K562 (cell line): ENCODE measurements around the gene MAP3K20. TPM values are rescaled to one million over a fixed set of nuclear protein-coding genes. Genes with fewer than 3 reads are reported as not detected.

Experiments
- DDX20 ChIP-seq: fragments of 450-650 bp; IDR thresholded peaks from 2 replicates; pipeline ENCODE4 v1.6.1; 2016; ENCODE audit warnings: missing genetic modification characterization, low read depth, mild to moderate bottlenecking, missing compliant biosample characterization, moderate library complexity
- GABPB1 ChIP-seq: sonication (generic); formaldehyde crosslinking; IDR thresholded peaks from 2 replicates; pipeline ENCODE4 v1.8.0; 2022; ENCODE audit warnings: mild to moderate bottlenecking, missing genetic modification reagents
- GATAD2B ChIP-seq: fragments of 450-650 bp; IDR thresholded peaks from 2 replicates; pipeline ENCODE4 v1.6.1; 2017; ENCODE audit warnings: mild to moderate bottlenecking, borderline replicate concordance
- HDGF ChIP-seq: fragments of 450-650 bp; IDR thresholded peaks from 2 replicates; pipeline ENCODE4 v1.6.1; 2016
- ILF3 ChIP-seq: fragments of 450-650 bp; IDR thresholded peaks from 2 replicates; pipeline ENCODE4 v1.6.1; 2018; ENCODE audit warnings: antibody characterized with exemption, mild to moderate bottlenecking, moderate library complexity, borderline replicate concordance
- RBBP5 ChIP-seq: fragments of 200-600 bp; sonication (generic); IDR thresholded peaks from 2 replicates; pipeline ENCODE4 v1.6.1; 2012; ENCODE audit warnings: borderline replicate concordance, mild to moderate bottlenecking, low read length, control low read depth, inconsistent platforms; ENCODE audit not compliant: insufficient read depth, poor library complexity, severe bottlenecking
- RBM39 ChIP-seq: fragments of 200-400 bp; formaldehyde crosslinking; optimal IDR thresholded peaks from 2 replicates; pipeline ENCODE3; 2018; ENCODE audit warnings: low read depth, low read length
- TEAD2 ChIP-seq: fragments of 450-650 bp; IDR thresholded peaks from 2 replicates; pipeline ENCODE4 v1.6.1; 2016; ENCODE audit warnings: missing genetic modification characterization, control low read depth, missing compliant biosample characterization
- ZFPM2 ChIP-seq: fragments of 250-450 bp; sonication (Bioruptor Pico); IDR thresholded peaks from 2 replicates; pipeline ENCODE4 v1.5.1; 2022; ENCODE audit warnings: mild to moderate bottlenecking
- ZNF197 ChIP-seq: fragments of 200-800 bp; sonication (Bioruptor generic); IDR thresholded peaks from 2 replicates; pipeline ENCODE4 v1.6.1; 2016; ENCODE audit warnings: low read depth, missing genetic modification characterization, missing compliant biosample characterization
- ZNF507 ChIP-seq: conservative IDR thresholded peaks from 2 replicates; pipeline ENCODE4 v1.6.1; 2017; ENCODE audit warnings: missing genetic modification characterization, missing compliant biosample characterization
- polyA plus RNA-seq, 8 experiments: library from polyadenylated mRNA; depleted of rRNA in 4 of 8; stranded (reverse) in 5 of 8; unstranded in 3 of 8; fragments of >200 nt; fragmentation: Nextera tagmentation in 2 of 8; fragmentation: Illumina TruSeq in 1 of 8; extraction: Ambion mirVana in 2 of 8; extraction: Trizol in 1 of 8; gene quantifications; 2 replicates each; pipeline versions ENCODE4 v1.2.1 to v1.2.3, GENCODE V29; 2011 to 2014; ENCODE audit warnings: inconsistent platforms in 1 of 8, missing spikeins in 1 of 8
- total RNA-seq, 7 experiments: library from RNA; depleted of rRNA in 6 of 7; stranded (reverse); fragments of >200 nt in 6 of 7; fragmentation: Illumina TruSeq in 2 of 7; extraction: Trizol in 2 of 7; gene quantifications; 2 replicates each; pipeline versions ENCODE4 v1.2.1 to v1.2.3, GENCODE V29; 2011 to 2021; ENCODE audit warnings: low replicate concordance in 1 of 7
- TF ChIP-seq, protein P1 (sequence below): fragments of 250-450 bp; sonication (Bioruptor Pico); IDR thresholded peaks from 2 replicates; pipeline ENCODE4 v1.4.0; 2020
- TF ChIP-seq, protein P2 (sequence below): fragments of 450-650 bp; IDR thresholded peaks from 2 replicates; pipeline ENCODE4 v1.6.1; 2016; ENCODE audit warnings: mild to moderate bottlenecking
- TF ChIP-seq, protein P3 (sequence below): sonication (generic); formaldehyde crosslinking; IDR thresholded peaks from 2 replicates; pipeline ENCODE4 v1.8.1; 2023; ENCODE audit warnings: mild to moderate bottlenecking, missing genetic modification reagents, moderate library complexity
- TF ChIP-seq, protein P4 (sequence below): fragments of 450-650 bp; IDR thresholded peaks from 2 replicates; pipeline ENCODE4 v1.6.1; 2016; ENCODE audit warnings: antibody characterized with exemption

Gene MAP3K20
- total and polyA plus RNA-seq, 9 of the 15 experiments (the other 6 are each of a cell fraction or from before 2014, with no cell fraction given): 9.8 to 34.2 (median 27.3) TPM

DNA sequence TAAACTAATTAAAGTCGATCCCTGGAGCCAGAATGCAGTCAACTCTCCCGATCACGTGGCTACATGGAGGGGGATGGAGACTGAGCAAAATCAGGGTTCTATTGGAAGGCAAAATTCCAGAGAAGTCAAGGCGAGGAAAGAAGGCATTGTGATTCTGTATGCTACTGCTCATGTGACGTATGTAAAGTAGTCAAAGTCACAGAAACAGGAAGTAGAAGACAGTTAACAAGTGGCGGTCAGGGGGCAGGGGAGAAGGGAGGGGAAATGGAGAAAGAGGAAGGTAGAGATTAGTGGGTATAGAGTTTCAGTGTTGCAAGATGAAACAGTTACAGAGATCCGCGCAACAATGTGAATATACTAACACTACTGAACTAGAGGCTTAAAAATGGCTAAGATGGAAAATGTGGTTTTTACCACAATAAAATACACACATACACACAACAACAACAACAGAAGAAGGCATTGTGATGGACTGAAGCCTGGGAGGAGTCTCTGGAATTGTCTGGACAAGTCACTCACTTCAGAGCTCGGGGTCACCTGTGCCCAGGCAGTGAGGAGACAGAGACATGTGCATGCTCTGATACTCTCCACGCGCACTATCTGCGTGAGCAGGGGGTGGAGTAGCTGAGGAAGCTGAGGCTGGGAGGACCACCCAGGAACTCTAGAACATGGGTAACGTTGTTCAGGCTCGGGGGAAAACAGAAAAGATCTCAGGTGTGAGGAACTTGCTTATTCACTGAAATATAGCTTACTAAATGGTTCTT is 189.1 kb downstream of the MAP3K20 start (continued):
- TF ChIP-seq, protein P1, sequence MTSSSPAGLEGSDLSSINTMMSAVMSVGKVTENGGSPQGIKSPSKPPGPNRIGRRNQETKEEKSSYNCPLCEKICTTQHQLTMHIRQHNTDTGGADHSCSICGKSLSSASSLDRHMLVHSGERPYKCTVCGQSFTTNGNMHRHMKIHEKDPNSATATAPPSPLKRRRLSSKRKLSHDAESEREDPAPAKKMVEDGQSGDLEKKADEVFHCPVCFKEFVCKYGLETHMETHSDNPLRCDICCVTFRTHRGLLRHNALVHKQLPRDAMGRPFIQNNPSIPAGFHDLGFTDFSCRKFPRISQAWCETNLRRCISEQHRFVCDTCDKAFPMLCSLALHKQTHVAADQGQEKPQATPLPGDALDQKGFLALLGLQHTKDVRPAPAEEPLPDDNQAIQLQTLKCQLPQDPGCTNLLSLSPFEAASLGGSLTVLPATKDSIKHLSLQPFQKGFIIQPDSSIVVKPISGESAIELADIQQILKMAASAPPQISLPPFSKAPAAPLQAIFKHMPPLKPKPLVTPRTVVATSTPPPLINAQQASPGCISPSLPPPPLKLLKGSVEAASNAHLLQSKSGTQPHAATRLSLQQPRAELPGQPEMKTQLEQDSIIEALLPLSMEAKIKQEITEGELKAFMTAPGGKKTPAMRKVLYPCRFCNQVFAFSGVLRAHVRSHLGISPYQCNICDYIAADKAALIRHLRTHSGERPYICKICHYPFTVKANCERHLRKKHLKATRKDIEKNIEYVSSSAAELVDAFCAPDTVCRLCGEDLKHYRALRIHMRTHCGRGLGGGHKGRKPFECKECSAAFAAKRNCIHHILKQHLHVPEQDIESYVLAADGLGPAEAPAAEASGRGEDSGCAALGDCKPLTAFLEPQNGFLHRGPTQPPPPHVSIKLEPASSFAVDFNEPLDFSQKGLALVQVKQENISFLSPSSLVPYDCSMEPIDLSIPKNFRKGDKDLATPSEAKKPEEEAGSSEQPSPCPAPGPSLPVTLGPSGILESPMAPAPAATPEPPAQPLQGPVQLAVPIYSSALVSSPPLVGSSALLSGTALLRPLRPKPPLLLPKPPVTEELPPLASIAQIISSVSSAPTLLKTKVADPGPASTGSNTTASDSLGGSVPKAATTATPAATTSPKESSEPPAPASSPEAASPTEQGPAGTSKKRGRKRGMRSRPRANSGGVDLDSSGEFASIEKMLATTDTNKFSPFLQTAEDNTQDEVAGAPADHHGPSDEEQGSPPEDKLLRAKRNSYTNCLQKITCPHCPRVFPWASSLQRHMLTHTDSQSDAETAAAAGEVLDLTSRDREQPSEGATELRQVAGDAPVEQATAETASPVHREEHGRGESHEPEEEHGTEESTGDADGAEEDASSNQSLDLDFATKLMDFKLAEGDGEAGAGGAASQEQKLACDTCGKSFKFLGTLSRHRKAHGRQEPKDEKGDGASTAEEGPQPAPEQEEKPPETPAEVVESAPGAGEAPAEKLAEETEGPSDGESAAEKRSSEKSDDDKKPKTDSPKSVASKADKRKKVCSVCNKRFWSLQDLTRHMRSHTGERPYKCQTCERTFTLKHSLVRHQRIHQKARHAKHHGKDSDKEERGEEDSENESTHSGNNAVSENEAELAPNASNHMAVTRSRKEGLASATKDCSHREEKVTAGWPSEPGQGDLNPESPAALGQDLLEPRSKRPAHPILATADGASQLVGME (CRISPR knock-in tag): no peak
- TF ChIP-seq, protein P2, sequence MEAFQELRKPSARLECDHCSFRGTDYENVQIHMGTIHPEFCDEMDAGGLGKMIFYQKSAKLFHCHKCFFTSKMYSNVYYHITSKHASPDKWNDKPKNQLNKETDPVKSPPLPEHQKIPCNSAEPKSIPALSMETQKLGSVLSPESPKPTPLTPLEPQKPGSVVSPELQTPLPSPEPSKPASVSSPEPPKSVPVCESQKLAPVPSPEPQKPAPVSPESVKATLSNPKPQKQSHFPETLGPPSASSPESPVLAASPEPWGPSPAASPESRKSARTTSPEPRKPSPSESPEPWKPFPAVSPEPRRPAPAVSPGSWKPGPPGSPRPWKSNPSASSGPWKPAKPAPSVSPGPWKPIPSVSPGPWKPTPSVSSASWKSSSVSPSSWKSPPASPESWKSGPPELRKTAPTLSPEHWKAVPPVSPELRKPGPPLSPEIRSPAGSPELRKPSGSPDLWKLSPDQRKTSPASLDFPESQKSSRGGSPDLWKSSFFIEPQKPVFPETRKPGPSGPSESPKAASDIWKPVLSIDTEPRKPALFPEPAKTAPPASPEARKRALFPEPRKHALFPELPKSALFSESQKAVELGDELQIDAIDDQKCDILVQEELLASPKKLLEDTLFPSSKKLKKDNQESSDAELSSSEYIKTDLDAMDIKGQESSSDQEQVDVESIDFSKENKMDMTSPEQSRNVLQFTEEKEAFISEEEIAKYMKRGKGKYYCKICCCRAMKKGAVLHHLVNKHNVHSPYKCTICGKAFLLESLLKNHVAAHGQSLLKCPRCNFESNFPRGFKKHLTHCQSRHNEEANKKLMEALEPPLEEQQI: no peak
- TF ChIP-seq DDX20 (tag): no peak
- no peak for TF ChIP-seq ZNF507 (tag)
- no peak for TF ChIP-seq ILF3
- no peak for TF ChIP-seq RBBP5
- TF ChIP-seq RBM39: no peak
- TF ChIP-seq GATAD2B: no peak
- TF ChIP-seq ZNF197 (CRISPR knock-in tag): no peak
- no peak for TF ChIP-seq ZFPM2 (CRISPR knock-in tag)
- no peak for TF ChIP-seq HDGF
- 0 out of 2 replicates have a peak, but pooled peaks have one; percentile 18 for TF ChIP-seq GABPB1 (CRISPR knock-in tag)
- TF ChIP-seq, protein P3, sequence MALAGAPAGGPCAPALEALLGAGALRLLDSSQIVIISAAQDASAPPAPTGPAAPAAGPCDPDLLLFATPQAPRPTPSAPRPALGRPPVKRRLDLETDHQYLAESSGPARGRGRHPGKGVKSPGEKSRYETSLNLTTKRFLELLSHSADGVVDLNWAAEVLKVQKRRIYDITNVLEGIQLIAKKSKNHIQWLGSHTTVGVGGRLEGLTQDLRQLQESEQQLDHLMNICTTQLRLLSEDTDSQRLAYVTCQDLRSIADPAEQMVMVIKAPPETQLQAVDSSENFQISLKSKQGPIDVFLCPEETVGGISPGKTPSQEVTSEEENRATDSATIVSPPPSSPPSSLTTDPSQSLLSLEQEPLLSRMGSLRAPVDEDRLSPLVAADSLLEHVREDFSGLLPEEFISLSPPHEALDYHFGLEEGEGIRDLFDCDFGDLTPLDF (CRISPR knock-in tag): no peak
- TF ChIP-seq, protein P4, sequence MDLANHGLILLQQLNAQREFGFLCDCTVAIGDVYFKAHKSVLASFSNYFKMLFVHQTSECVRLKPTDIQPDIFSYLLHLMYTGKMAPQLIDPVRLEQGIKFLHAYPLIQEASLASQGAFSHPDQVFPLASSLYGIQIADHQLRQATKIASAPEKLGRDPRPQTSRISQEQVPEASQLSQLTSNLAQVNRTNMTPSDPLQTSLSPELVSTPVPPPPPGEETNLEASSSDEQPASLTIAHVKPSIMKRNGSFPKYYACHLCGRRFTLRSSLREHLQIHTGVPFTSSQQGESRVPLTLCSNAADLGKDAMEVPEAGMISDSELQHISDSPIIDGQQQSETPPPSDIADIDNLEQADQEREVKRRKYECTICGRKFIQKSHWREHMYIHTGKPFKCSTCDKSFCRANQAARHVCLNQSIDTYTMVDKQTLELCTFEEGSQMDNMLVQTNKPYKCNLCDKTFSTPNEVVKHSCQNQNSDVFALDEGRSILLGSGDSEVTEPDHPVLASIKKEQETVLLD: no peak
- no peak for TF ChIP-seq TEAD2 (tag)
